Measurements from ENCODE around the gene PRMT7.

GRCh38 chr16:68273459-68273858, 37.4 kb upstream of the PRMT7 start:
- TF ChIP-seq CTCF (conservative IDR thresholded peaks at IDR 0.05), result no peak
- TF ChIP-seq ZFX (IDR thresholded peaks at IDR 0.05), result no peak
